Measurements from ENCODE around the gene BTBD10. TPM values are rescaled to one million over a fixed set of nuclear protein-coding genes. Genes with fewer than 3 reads are reported as not detected.

The BTBD10 gene
- total RNA-seq, 2 donors from 2014 or later: 19.5 to 23.5 TPM

- ATAC-seq (peak in 1 of 2 donors; percentile 30), DNase-seq (no peak)
- intact Hi-C loops (cut with DNase I): no loop called here
Measured at GRCh38 chr11:13384908-13385640, 77.9 kb downstream of the BTBD10 start.

- intact Hi-C loops (cut with DNase I): no loop called here
- ATAC-seq (no peak), DNase-seq (no peak)
Measured at GRCh38 chr11:13382751-13383150, 80.3 kb downstream of the BTBD10 start.

GRCh38 chr11:13380731-13381130 is 82.3 kb downstream of the BTBD10 start:
- DNase-seq (no peak), ATAC-seq (no peak)
- intact Hi-C loops (cut with DNase I): no loop called here

- DNase-seq: no peak
- no peak for ATAC-seq
- intact Hi-C loops (cut with DNase I): no loop called here
Measured at GRCh38 chr11:13378316-13378715, 84.7 kb downstream of the BTBD10 start.

GRCh38 chr11:13376838-13377237 is 86.2 kb downstream of the BTBD10 start:
- DNase-seq: no peak
- intact Hi-C loops (cut with DNase I): no loop called here
- peak in 1 of 2 donors; percentile 21 for ATAC-seq

- ATAC-seq (no peak), DNase-seq (no peak)
- intact Hi-C loops (cut with DNase I): no loop called here
Measured at GRCh38 chr11:13376402-13376801, 86.6 kb downstream of the BTBD10 start.

- ATAC-seq (no peak), DNase-seq (no peak)
- intact Hi-C loops (cut with DNase I): no loop called here
Measured at GRCh38 chr11:13375798-13376197, 87.2 kb downstream of the BTBD10 start.

- DNase-seq (no peak), ATAC-seq (no peak)
- intact Hi-C loops (cut with DNase I): no loop called here
Measured at GRCh38 chr11:13373216-13373615, 89.8 kb downstream of the BTBD10 start.

GRCh38 chr11:13368041-13368446 is 95.0 kb downstream of the BTBD10 start:
- intact Hi-C loops (cut with DNase I): no loop called here
- DNase-seq (no peak), ATAC-seq (no peak)

GRCh38 chr11:13367115-13367514 is 95.9 kb downstream of the BTBD10 start:
- DNase-seq (no peak), ATAC-seq (no peak)
- intact Hi-C loops (cut with DNase I): no loop called here

GRCh38 chr11:13366266-13367026 is 96.6 kb downstream of the BTBD10 start:
- no peak for ATAC-seq
- intact Hi-C loops (cut with DNase I): no loop called here
- no peak for DNase-seq

- no peak for DNase-seq
- intact Hi-C loops (cut with DNase I): no loop called here
- no peak for ATAC-seq
Measured at GRCh38 chr11:13364388-13364787, 98.6 kb downstream of the BTBD10 start.

GRCh38 chr11:13362596-13363109 is 100.4 kb downstream of the BTBD10 start:
- DNase-seq (no peak), ATAC-seq (no peak)
- intact Hi-C loops (cut with DNase I): no loop called here

- ATAC-seq (no peak), DNase-seq (no peak)
- intact Hi-C loops (cut with DNase I): no loop called here
Measured at GRCh38 chr11:13358596-13359270, 104.3 kb downstream of the BTBD10 start.

- intact Hi-C loops (cut with DNase I): no loop called here
- ATAC-seq (no peak), DNase-seq (no peak)
Measured at GRCh38 chr11:13357232-13357631, 105.8 kb downstream of the BTBD10 start.

- no peak for DNase-seq
- intact Hi-C loops (cut with DNase I): no loop called here
- ATAC-seq: no peak
Measured at GRCh38 chr11:13355191-13355590, 107.8 kb downstream of the BTBD10 start.

GRCh38 chr11:13354335-13354734 is 108.7 kb downstream of the BTBD10 start:
- no peak for DNase-seq
- intact Hi-C loops (cut with DNase I): no loop called here
- no peak for ATAC-seq

- no peak for ATAC-seq
- intact Hi-C loops (cut with DNase I): no loop called here
- no peak for DNase-seq
Measured at GRCh38 chr11:13352711-13353110, 110.3 kb downstream of the BTBD10 start.

- intact Hi-C loops (cut with DNase I): loop anchor here in 1 of 2 donors (10.0 kb wide), 1 partner anchor 385 kb away; no protein-coding TSS in a partner anchor
- ATAC-seq: no peak
- no peak for DNase-seq
Measured at GRCh38 chr11:13349581-13349980, 113.4 kb downstream of the BTBD10 start.

- no peak for ATAC-seq
- intact Hi-C loops (cut with DNase I): loop anchor here in 1 of 2 donors (10.0 kb wide), 1 partner anchor 384 kb away; no protein-coding TSS in a partner anchor
- DNase-seq: no peak
Measured at GRCh38 chr11:13349046-13349445, 114.0 kb downstream of the BTBD10 start.

Measured in left cardiac atrium (tissue), 4 donors.